ENCODE results near the gene SPSB1. TPM values are rescaled to one million over a fixed set of nuclear protein-coding genes. Genes with fewer than 3 reads are reported as not detected.

Gene SPSB1
- polyA plus RNA-seq, 1 donor from 2014 or later, result 1.4 TPM

- TF ChIP-seq EZH2 (IDR thresholded peaks at IDR 0.05; ENCODE audit: borderline replicate concordance, insufficient read depth, low read length, poor library complexity, severe bottlenecking) (no peak), SMC3 (conservative IDR thresholded peaks at IDR 0.05; ENCODE audit: poor library complexity) (no peak), TAF1 (IDR thresholded peaks at IDR 0.05; ENCODE audit: low read depth) (no peak), POLR2AphosphoS5 (IDR thresholded peaks at IDR 0.05) (no peak), REST (IDR thresholded peaks at IDR 0.05; ENCODE audit: borderline replicate concordance) (no peak), RAD21 (conservative IDR thresholded peaks at IDR 0.05) (no peak), EP300 (conservative IDR thresholded peaks at IDR 0.05; ENCODE audit: poor library complexity, severe bottlenecking) (no peak), MXI1 (conservative IDR thresholded peaks at IDR 0.05; ENCODE audit: poor library complexity, severe bottlenecking) (no peak), CTCF (IDR thresholded peaks at IDR 0.05; ENCODE audit: poor library complexity, severe bottlenecking) (no peak)
- H4K20me1 ChIP-seq (ENCODE audit: insufficient read depth), result no peaks in the 10 kb centered on the region
- H3K36me3 ChIP-seq (ENCODE audit: insufficient read depth, low read length), result no peaks in the 10 kb centered on the region
- no peak overlapping the region for H3K9ac ChIP-seq (ENCODE audit: low read length)
- no peak overlapping the region for H2AFZ ChIP-seq (ENCODE audit: low read depth, low read length)
- no peaks in the 10 kb centered on the region for H3F3A ChIP-seq (ENCODE audit: insufficient read depth, low read length, poor library complexity, severe bottlenecking)
- H3K9me2 ChIP-seq (ENCODE audit: insufficient read depth, low read length), result no peaks in the 10 kb centered on the region
- H3K4me2 ChIP-seq (ENCODE audit: low read length), result no peak overlapping the region
- no peaks in the 10 kb centered on the region for H3K9me3 ChIP-seq (ENCODE audit: low read length)
- no peaks in the 10 kb centered on the region for H3K27me3 ChIP-seq (ENCODE audit: insufficient read depth, low read depth, low read length)
- no peaks in the 10 kb centered on the region for H3K79me2 ChIP-seq (replicated peaks; ENCODE audit: insufficient read depth, low read length)
- no peak overlapping the region for H3K4me3 ChIP-seq (ENCODE audit: low read length)
- H3K27ac ChIP-seq (ENCODE audit: low read length), result no peak overlapping the region
These were observed 90.2 kb downstream of the SPSB1 start for GRCh38 chr1:9382643-9383491.

GRCh38 chr1:9384128-9384527, 91.4 kb downstream of the SPSB1 start:
- Histone ChIP-seq H4K20me1 (ENCODE audit: insufficient read depth) (no peaks in the 10 kb centered on the region), H3K27me3 (ENCODE audit: insufficient read depth, low read depth, low read length) (no peaks in the 10 kb centered on the region), H3K4me3 (ENCODE audit: low read length) (no peak overlapping the region), H3K79me2 (replicated peaks; ENCODE audit: insufficient read depth, low read length) (no peaks in the 10 kb centered on the region), H3F3A (ENCODE audit: insufficient read depth, low read length, poor library complexity, severe bottlenecking) (no peaks in the 10 kb centered on the region), H2AFZ (ENCODE audit: low read depth, low read length) (no peak overlapping the region), H3K27ac (ENCODE audit: low read length) (no peak overlapping the region), H3K9me3 (ENCODE audit: low read length) (no peaks in the 10 kb centered on the region), H3K9ac (ENCODE audit: low read length) (no peak overlapping the region), H3K36me3 (ENCODE audit: insufficient read depth, low read length) (no peaks in the 10 kb centered on the region), H3K9me2 (ENCODE audit: insufficient read depth, low read length) (no peaks in the 10 kb centered on the region), H3K4me2 (ENCODE audit: low read length) (no peak overlapping the region)
- no peak for TF ChIP-seq EZH2 (IDR thresholded peaks at IDR 0.05; ENCODE audit: borderline replicate concordance, insufficient read depth, low read length, poor library complexity, severe bottlenecking)

Measured in neural cell (in vitro differentiated cells).